Osteocyte (in vitro differentiated cells): ENCODE data around the gene PGAM5. TPM values are rescaled to one million over a fixed set of nuclear protein-coding genes. Genes with fewer than 3 reads are reported as not detected.
A peak's percentile ranks its signal among the peaks of the same experiment; 100 is the strongest.
"Not testable (repeated sequence)": the region's sequence is repeated elsewhere in the genome, so short reads cannot be mapped to it uniquely, and the experiment has no call there.

Experiments
- DNase-seq: peaks from one replicate; pipeline ENCODE4 v3.0.0; 2021; ENCODE audit warnings: mixed read lengths; ENCODE audit not compliant: unreplicated experiment; ENCODE audit errors: extremely low spot score
- H3K27ac Mint-ChIP-seq: one replicate; pipeline ENCODE4 v1.8.0; 2021; ENCODE audit warnings: mild to moderate bottlenecking, mixed read lengths; ENCODE audit not compliant: unreplicated experiment
- H3K27me3 Mint-ChIP-seq: one replicate; pipeline ENCODE4 v1.8.0; 2021; ENCODE audit warnings: mixed read lengths; ENCODE audit not compliant: unreplicated experiment
- H3K36me3 Mint-ChIP-seq: one replicate; pipeline ENCODE4 v1.8.0; 2021; ENCODE audit warnings: mixed read lengths; ENCODE audit not compliant: unreplicated experiment
- H3K4me1 Mint-ChIP-seq: one replicate; pipeline ENCODE4 v1.8.0; 2021; ENCODE audit warnings: mixed read lengths; ENCODE audit not compliant: unreplicated experiment
- H3K4me3 Mint-ChIP-seq: one replicate; pipeline ENCODE4 v1.8.0; 2021; ENCODE audit warnings: mild to moderate bottlenecking, moderate library complexity, mixed read lengths; ENCODE audit not compliant: unreplicated experiment
- H3K9me3 Mint-ChIP-seq: one replicate; pipeline ENCODE4 v1.8.0; 2021; ENCODE audit warnings: mixed read lengths; ENCODE audit not compliant: unreplicated experiment
- CTCF ChIP-seq: fragments of 200-600 bp; sonication (generic); IDR thresholded peaks from 2 replicates; pipeline ENCODE4 v1.5.0; 2021; ENCODE audit warnings: antibody characterized with exemption, mild to moderate bottlenecking, moderate library complexity
- total RNA-seq: library from RNA; stranded (reverse); gene quantifications from 2 replicates; pipeline ENCODE4 v1.2.1, GENCODE V29; 2021

Gene PGAM5
- total RNA-seq, 1 donor from 2014 or later = 24.5 TPM

- H3K27ac Mint-ChIP-seq = no peak overlapping the region
- no peak for DNase-seq
- no peak overlapping the region for H3K4me3 Mint-ChIP-seq
- H3K9me3 Mint-ChIP-seq = no peaks in the 10 kb centered on the region
- H3K36me3 Mint-ChIP-seq = peaks cover 18% of the 10 kb centered on the region
- no peaks in the 10 kb centered on the region for H3K4me1 Mint-ChIP-seq
- TF ChIP-seq CTCF = no peak
- no peaks in the 10 kb centered on the region for H3K27me3 Mint-ChIP-seq
Observed at GRCh38 chr12:132754160-132754932, 43.7 kb downstream of the PGAM5 start.

- H3K4me1 Mint-ChIP-seq = peaks cover 20% of the 10 kb centered on the region
- not testable (repeated sequence) for H3K4me3 Mint-ChIP-seq, H3K27ac Mint-ChIP-seq, DNase-seq, H3K36me3 Mint-ChIP-seq, H3K27me3 Mint-ChIP-seq, H3K9me3 Mint-ChIP-seq
Observed at GRCh38 chr12:132758825-132759224, 48.2 kb downstream of the PGAM5 start.

GRCh38 chr12:132759359-132759758 lies 48.7 kb downstream of the PGAM5 start:
- Mint-ChIP-seq H3K27me3 (no peaks in the 10 kb centered on the region), H3K36me3 (peaks cover 7% of the 10 kb centered on the region), H3K4me1 (peaks cover 20% of the 10 kb centered on the region), H3K9me3 (no peaks in the 10 kb centered on the region), H3K4me3 (no peak overlapping the region), H3K27ac (no peak overlapping the region)
- TF ChIP-seq CTCF = no peak
- DNase-seq = no peak

GRCh38 chr12:132761032-132761920 lies 50.6 kb downstream of the PGAM5 start, which contains the start of gene ANKLE2:
ANKLE2 (minus strand) TSS chr12:132761832; CDS start chr12:132761798, 34 bp downstream.
- Mint-ChIP-seq H3K27me3 (no peaks in the 10 kb centered on the region), H3K9me3 (no peaks in the 10 kb centered on the region), H3K27ac (peak within 1 kb of the TSS; percentile 92), H3K4me3 (peak within 1 kb of the TSS; percentile 88), H3K36me3 (no peaks in the 10 kb centered on the region), H3K4me1 (peaks cover 20% of the 10 kb centered on the region)
- no peak for DNase-seq
- TF ChIP-seq CTCF = no peak

GRCh38 chr12:132761921-132762583 lies 51.4 kb downstream of the PGAM5 start:
- Mint-ChIP-seq H3K4me3 (peak overlapping the region; percentile 72), H3K27me3 (no peaks in the 10 kb centered on the region), H3K9me3 (no peaks in the 10 kb centered on the region), H3K4me1 (peaks cover 24% of the 10 kb centered on the region), H3K36me3 (no peaks in the 10 kb centered on the region), H3K27ac (peak overlapping the region; percentile 73)
- DNase-seq = peak; percentile 94
- TF ChIP-seq CTCF = peak; percentile 46
